Heart left ventricle (tissue), 16 donors: ENCODE data around the gene PKD2. TPM values are rescaled to one million over a fixed set of nuclear protein-coding genes. Genes with fewer than 3 reads are reported as not detected.
A peak's percentile ranks its signal among the peaks of the same experiment; 100 is the strongest.

Experiments used
- ATAC-seq, 4 donors: fragments of 200-7000 bp; cut with Tn5 transposase; one replicate each; pipeline ENCODE4 v1.9.1; 2020 to 2022; ENCODE audit warnings: moderate library complexity in 4 of 4, mild to moderate bottlenecking in 3 of 4, moderate number of reproducible peaks in 1 of 4
- DNase-seq, 5 donors: peaks; one replicate each; pipeline ENCODE4 v3.0.0-alpha.2; 2020
- H3K27ac ChIP-seq, 12 donors: fragments of 200-600 bp; sonication (generic) in 4 of 12; one replicate each; pipeline versions ENCODE4 v1.5.0 to v1.8.0; 2016 to 2022; ENCODE audit warnings: mild to moderate bottlenecking in 2 of 12
- H3K27me3 ChIP-seq, 9 donors: fragments of 200-600 bp; sonication (generic) in 2 of 9; one replicate each; pipeline versions ENCODE4 v1.5.1 to v1.8.0; 2016 to 2022; ENCODE audit warnings: mild to moderate bottlenecking in 3 of 9
- H3K36me3 ChIP-seq, 9 donors: fragments of 200-600 bp; sonication (generic) in 2 of 9; one replicate each; pipeline versions ENCODE4 v1.5.0 to v1.8.0; 2018 to 2022; ENCODE audit warnings: mild to moderate bottlenecking in 2 of 9
- H3K4me1 ChIP-seq, 12 donors: fragments of 200-600 bp; sonication (generic) in 4 of 12; one replicate each; pipeline versions ENCODE4 v1.5.0 to v1.8.0; 2016 to 2022; ENCODE audit warnings: mild to moderate bottlenecking in 3 of 12
- H3K4me3 ChIP-seq, 12 donors: fragments of 200-600 bp; sonication (generic) in 4 of 12; one replicate each; pipeline versions ENCODE4 v1.5.0 to v1.8.0; 2017 to 2022; ENCODE audit warnings: mild to moderate bottlenecking in 9 of 12, moderate library complexity in 4 of 12
- H3K9me3 ChIP-seq, 12 donors: fragments of 200-600 bp; sonication (generic) in 4 of 12; one replicate each; pipeline versions ENCODE4 v1.5.0 to v1.8.0; 2016 to 2022; ENCODE audit warnings: mild to moderate bottlenecking in 1 of 12
- CTCF ChIP-seq, 12 donors: fragments of 200-600 bp; sonication (generic) in 4 of 12; IDR thresholded peaks; one replicate each; pipeline versions ENCODE4 v1.5.0 to v1.8.0; 2018 to 2022; ENCODE audit warnings: antibody characterized with exemption in 12 of 12, mild to moderate bottlenecking in 5 of 12
- POLR2A ChIP-seq, 2 donors: fragments of 450-650 bp; IDR thresholded peaks; one replicate each; pipeline ENCODE4 v1.6.1; 2017; ENCODE audit warnings: antibody characterized with exemption in 2 of 2, mild to moderate bottlenecking in 2 of 2, moderate library complexity in 2 of 2
- WGBS, 4 donors: extraction: QIAGEN DNeasy Blood & Tissue Kit in 2 of 4; methylation state at CpG; one replicate each; pipeline versions ENCODE4 v1.1.5 to v1.1.7; 2013 to 2018; 5-methylcytosine and 5-hydroxymethylcytosine counted together
- intact Hi-C, 10 donors: fragments of 100-400 bp; cut with DNase I; formaldehyde crosslinking; loops; one replicate each; pipeline versions ENCODE4 v1.11.1 to v1.14.2; 2022
- polyA plus RNA-seq, 2 donors: library from polyadenylated mRNA; stranded (reverse); fragments of 200-250 nt; gene quantifications; one replicate each; pipeline ENCODE4 v1.2.3, GENCODE V29; 2013
- total RNA-seq, 9 donors: library from RNA; depleted of rRNA in 2 of 9; stranded (reverse); fragments of >200 nt in 2 of 9; fragmentation: NEBNext Ultra II Directional in 3 of 9; extraction: Animal tissue kit (Norgen Biotek cat#: 25700) in 3 of 9; gene quantifications; one replicate each; pipeline versions ENCODE4 v1.1.0 to v1.2.4, GENCODE V29; 2016 to 2023
- donor health status: ischemic (EF 13 %, LVEDD 7.1; RV severe dilation, severe dysfunction).
- donor health status: healthy with polysubstance abuse.
- donor health status: DM: no; HTN: yes; CAD: no.
- donor health status: DM: no; HTN: no; CAD: no.
- donor health status: ischemic (EF 25% LVEDD 6.9; RV normal size, moderate dysfunction).
- donor health status: ischemic (EF 25% LVEDD 5.7; RV mildly dilated, moderate dysfunction).
- donor health status: healthy.
- donor health status: DM: yes; HTN: yes; CAD: no.
- donor health status: ischemic (EF 35%, LVEDD 5.7; RV mildly dilated, moderate dysfunction).
- donor health status: nonischemic (EF 11% LVEDD 7.7; RV severe dilation, severe dysfunction).
- donor health status: DM: yes; HTN: yes; CAD: no.
- donor health status: PGD.
- donor health status: ischemic (EF 29% LVEDD 5.4; RV normal size, mild dysfunction).
- donor health status: nonischemic (EF 23%, LVEDD 6.1; RV moderate dilation, normal function).

The PKD2 gene
- total and polyA plus RNA-seq, 11 donors: 6.6 to 26.7 (median 15.1) TPM

- no peak for ATAC-seq
- WGBS, 4 donors: 78 to 87% (median 83%) methylated on average over 3 of the region's 3 CpGs
- Histone ChIP-seq H3K4me1 (peaks cover 0 to 17% (median 0%) of the 10 kb centered on the region in 12 donors), H3K36me3 (peaks cover 0 to 42% (median 17%) of the 10 kb centered on the region in 9 donors), H3K27ac (peak overlapping the region in 1 of 12 donors; percentile 37), H3K27me3 (no peaks in the 10 kb centered on the region), H3K9me3 (peaks cover 0 to 15% (median 6%) of the 10 kb centered on the region in 12 donors), H3K4me3 (no peak overlapping the region)
- no peak for TF ChIP-seq POLR2A (IDR thresholded peaks at IDR 0.05)
- DNase-seq: no peak
- intact Hi-C loops: no loop called here
Measured at GRCh38 chr4:88029556-88029955, 22.1 kb downstream of the PKD2 start.

- intact Hi-C loops: loop anchor here (5.0 to 10.0 kb wide), 5 partner anchors 182 to 494 kb away; partner anchors contain the start of gene PYURF (in 2 of the 10)
- Histone ChIP-seq H3K27ac (no peak overlapping the region), H3K36me3 (peaks cover 0 to 51% (median 14%) of the 10 kb centered on the region in 9 donors), H3K27me3 (no peaks in the 10 kb centered on the region), H3K9me3 (peaks cover 0 to 10% (median 3%) of the 10 kb centered on the region in 12 donors), H3K4me1 (peaks cover 0 to 17% (median 0%) of the 10 kb centered on the region in 12 donors), H3K4me3 (no peak overlapping the region)
- no peak for ATAC-seq
- WGBS, 4 donors: 80 to 84% (median 82%) methylated on average over 12 of the region's 12 CpGs
- no peak for TF ChIP-seq CTCF (IDR thresholded peaks at IDR 0.05)
- TF ChIP-seq POLR2A (IDR thresholded peaks at IDR 0.05): no peak
- no peak for DNase-seq
Measured at GRCh38 chr4:88030565-88031310, 23.3 kb downstream of the PKD2 start.

- H3K27me3 ChIP-seq: no peaks in the 10 kb centered on the region
- H3K4me1 ChIP-seq: peaks cover 0 to 11% (median 0%) of the 10 kb centered on the region in 12 donors
- TF ChIP-seq CTCF (IDR thresholded peaks at IDR 0.05): peak; percentile 54 to 76 (median 67)
- no peak for TF ChIP-seq POLR2A (IDR thresholded peaks at IDR 0.05)
- peaks cover 0 to 72% (median 30%) of the 10 kb centered on the region in 9 donors for H3K36me3 ChIP-seq
- peak in 3 of 4 donors; percentile 48 to 62 (median 62) for ATAC-seq
- DNase-seq: peak in 2 of 5 donors; percentile 25 to 28
- no peak overlapping the region for H3K4me3 ChIP-seq
- intact Hi-C loops: loop anchor here (1.0 to 10.0 kb wide), 8 partner anchors 177 to 491 kb away; partner anchors contain the start of gene PYURF (in 2 of the 10)
- H3K27ac ChIP-seq: no peak overlapping the region
- no peaks in the 10 kb centered on the region for H3K9me3 ChIP-seq
Measured at GRCh38 chr4:88033309-88033708, 25.9 kb downstream of the PKD2 start.

GRCh38 chr4:88035292-88035691 lies 27.9 kb downstream of the PKD2 start:
- H3K27ac ChIP-seq: no peak overlapping the region
- intact Hi-C loops: loop anchor here in 8 of 10 donors (2.0 to 10.0 kb wide), 5 partner anchors 176 to 490 kb away; partner anchors contain the start of gene PYURF (in 1 of the 8)
- 93 to 96% (median 94%) methylated on average over 2 of the region's 2 CpGs for WGBS, 4 donors
- H3K4me3 ChIP-seq: no peak overlapping the region
- H3K4me1 ChIP-seq: peaks cover 0 to 5% (median 0%) of the 10 kb centered on the region in 12 donors
- no peak for TF ChIP-seq POLR2A (IDR thresholded peaks at IDR 0.05)
- TF ChIP-seq CTCF (IDR thresholded peaks at IDR 0.05): no peak
- ATAC-seq (no peak), DNase-seq (no peak)
- H3K36me3 ChIP-seq: peaks cover 0 to 84% (median 50%) of the 10 kb centered on the region in 9 donors
- H3K27me3 ChIP-seq: no peaks in the 10 kb centered on the region
- no peaks in the 10 kb centered on the region for H3K9me3 ChIP-seq
